HG03457 (cell line): ENCODE data around the gene HMCN2.

Source experiments
- ATAC-seq: cut with Tn5 transposase; IDR thresholded peaks from one replicate; pipeline ENCODE4 v1.9.1; 2021; ENCODE audit warnings: moderate number of reproducible peaks; ENCODE audit not compliant: unreplicated experiment

Gene HMCN2

GRCh38 chr9:130405657-130406257 lies 140.2 kb downstream of the HMCN2 start:
- no peak for ATAC-seq

- no peak for ATAC-seq
Measured at GRCh38 chr9:130406278-130406895, 140.8 kb downstream of the HMCN2 start.

GRCh38 chr9:130407916-130408663 lies 142.5 kb downstream of the HMCN2 start:
- no peak for ATAC-seq

GRCh38 chr9:130408669-130409068 lies 143.1 kb downstream of the HMCN2 start:
- no peak for ATAC-seq

- ATAC-seq, result no peak
Measured at GRCh38 chr9:130409246-130409645, 143.7 kb downstream of the HMCN2 start.

- no peak for ATAC-seq
Measured at GRCh38 chr9:130410443-130410842, 144.9 kb downstream of the HMCN2 start.

- no peak for ATAC-seq
Measured at GRCh38 chr9:130411566-130411915, 146.0 kb downstream of the HMCN2 start.

- no peak for ATAC-seq
Measured at GRCh38 chr9:130414081-130414731, 148.6 kb downstream of the HMCN2 start.

GRCh38 chr9:130414910-130415746 lies 149.6 kb downstream of the HMCN2 start:
- ATAC-seq, result no peak

GRCh38 chr9:130417602-130418001 lies 152.0 kb downstream of the HMCN2 start:
- no peak for ATAC-seq

- ATAC-seq, result no peak
Measured at GRCh38 chr9:130418776-130419175, 153.2 kb downstream of the HMCN2 start.

GRCh38 chr9:130419521-130420035 lies 154.0 kb downstream of the HMCN2 start:
- no peak for ATAC-seq

- no peak for ATAC-seq
Measured at GRCh38 chr9:130421154-130421801, 155.7 kb downstream of the HMCN2 start.

GRCh38 chr9:130421802-130422276 lies 156.3 kb downstream of the HMCN2 start:
- no peak for ATAC-seq

- ATAC-seq, result no peak
Measured at GRCh38 chr9:130422546-130422945, 157.0 kb downstream of the HMCN2 start.

- ATAC-seq, result no peak
Measured at GRCh38 chr9:130423272-130423671, 157.7 kb downstream of the HMCN2 start.

- ATAC-seq, result no peak
Measured at GRCh38 chr9:130424595-130425454, 159.3 kb downstream of the HMCN2 start.

GRCh38 chr9:130425741-130426466 lies 160.3 kb downstream of the HMCN2 start:
- ATAC-seq, result no peak

GRCh38 chr9:130426467-130426773 lies 160.9 kb downstream of the HMCN2 start:
- ATAC-seq, result no peak
